ENCODE measurements around the gene SLC22A23.

DNA sequence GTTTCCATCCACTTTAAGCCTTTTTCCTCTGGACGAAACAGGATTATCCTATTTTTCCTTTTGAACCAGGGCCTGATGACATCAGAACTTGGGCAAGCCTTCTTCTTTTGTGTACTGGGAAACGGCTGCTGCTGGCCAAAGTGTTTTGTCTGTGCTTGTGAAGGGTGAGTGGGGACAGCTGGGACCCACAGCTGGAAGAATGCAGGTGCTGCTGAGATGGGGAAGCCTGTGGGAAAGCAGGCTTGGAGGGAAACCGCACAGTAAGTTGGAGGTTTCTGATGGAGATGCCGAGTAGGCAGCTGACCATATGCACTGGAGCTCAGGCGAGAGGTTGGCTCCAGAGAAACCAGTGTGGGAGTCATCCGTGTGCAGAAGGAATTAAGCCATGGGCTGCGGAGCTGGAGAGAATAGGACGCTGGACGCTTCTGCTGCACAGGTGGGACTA lies 206.6 kb downstream of the SLC22A23 start:
- TF ChIP-seq, protein P1, sequence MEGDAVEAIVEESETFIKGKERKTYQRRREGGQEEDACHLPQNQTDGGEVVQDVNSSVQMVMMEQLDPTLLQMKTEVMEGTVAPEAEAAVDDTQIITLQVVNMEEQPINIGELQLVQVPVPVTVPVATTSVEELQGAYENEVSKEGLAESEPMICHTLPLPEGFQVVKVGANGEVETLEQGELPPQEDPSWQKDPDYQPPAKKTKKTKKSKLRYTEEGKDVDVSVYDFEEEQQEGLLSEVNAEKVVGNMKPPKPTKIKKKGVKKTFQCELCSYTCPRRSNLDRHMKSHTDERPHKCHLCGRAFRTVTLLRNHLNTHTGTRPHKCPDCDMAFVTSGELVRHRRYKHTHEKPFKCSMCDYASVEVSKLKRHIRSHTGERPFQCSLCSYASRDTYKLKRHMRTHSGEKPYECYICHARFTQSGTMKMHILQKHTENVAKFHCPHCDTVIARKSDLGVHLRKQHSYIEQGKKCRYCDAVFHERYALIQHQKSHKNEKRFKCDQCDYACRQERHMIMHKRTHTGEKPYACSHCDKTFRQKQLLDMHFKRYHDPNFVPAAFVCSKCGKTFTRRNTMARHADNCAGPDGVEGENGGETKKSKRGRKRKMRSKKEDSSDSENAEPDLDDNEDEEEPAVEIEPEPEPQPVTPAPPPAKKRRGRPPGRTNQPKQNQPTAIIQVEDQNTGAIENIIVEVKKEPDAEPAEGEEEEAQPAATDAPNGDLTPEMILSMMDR (IDR thresholded peaks at IDR 0.05) = no peak
- TF ChIP-seq POLR2A (IDR thresholded peaks at IDR 0.05) (no peak), POLR2AphosphoS5 (IDR thresholded peaks at IDR 0.05) (no peak)
